Panc1 (cell line): ENCODE results near the gene CLNK. TPM values are rescaled to one million over a fixed set of nuclear protein-coding genes. Genes with fewer than 3 reads are reported as not detected.

Experiments
- ATAC-seq: fragments of 200-7000 bp; cut with Tn5 transposase; 2 replicates; pipeline ENCODE4 v1.9.1; 2020; ENCODE audit warnings: mild to moderate bottlenecking, moderate library complexity
- BruUV-seq: library from RNA; stranded (reverse); fragments of 400-500 nt; replicated peaks from 2 replicates; lab custom pipeline; 2021; lab: Mats Ljungman, UMichigan
- CTCF ChIA-PET: fragments of 300-600 bp; sonication (Branson Sonifier 250); formaldehyde crosslinking; loops from one replicate; lab custom pipeline; 2022; ENCODE audit warnings: antibody characterized with exemption; lab: Charles Lee
- POLR2A ChIA-PET: fragments of 300-600 bp; sonication (Branson Sonifier 250); formaldehyde crosslinking; loops from one replicate; lab custom pipeline; 2022; ENCODE audit warnings: antibody characterized with exemption; lab: Charles Lee
- DNase-seq: peaks from one replicate; pipeline ENCODE4 v3.0.0-alpha.2; 2010; ENCODE audit warnings: low read depth, low spot score
- H3K27ac ChIP-seq: 2 replicates; pipeline ENCODE4 v1.5.1; 2011; ENCODE audit warnings: mild to moderate bottlenecking, low read length, inconsistent platforms
- H3K27me3 ChIP-seq: fragments of 200-500 bp; sonication (Bioruptor generic); 2 replicates; pipeline ENCODE4 v1.6.0; 2014; ENCODE audit warnings: low read length, inconsistent platforms; ENCODE audit not compliant: control insufficient read depth, insufficient read depth
- H3K36me3 ChIP-seq: fragments of 200-500 bp; sonication (Bioruptor generic); 2 replicates; pipeline ENCODE4 v1.5.1; 2014; ENCODE audit warnings: inconsistent platforms, mild to moderate bottlenecking, low read length, moderate library complexity; ENCODE audit not compliant: control insufficient read depth, insufficient read depth
- H3K4me1 ChIP-seq: 2 replicates; pipeline ENCODE4 v1.5.1; 2011; ENCODE audit warnings: inconsistent platforms, mild to moderate bottlenecking, low read length, moderate library complexity; ENCODE audit not compliant: control insufficient read depth, insufficient read depth
- H3K4me3 ChIP-seq, 2 experiments: 2 replicates each; pipeline ENCODE4 v1.5.1; 2011 to 2012; ENCODE audit warnings: low read depth in 2 of 2, low read length in 2 of 2, mild to moderate bottlenecking in 2 of 2, inconsistent platforms in 1 of 2, moderate library complexity in 1 of 2
- H3K9me3 ChIP-seq: fragments of 200-500 bp; sonication (Bioruptor generic); 2 replicates; pipeline ENCODE4 v1.5.1; 2014; ENCODE audit warnings: low read depth, mild to moderate bottlenecking, inconsistent platforms, low read length, moderate library complexity; ENCODE audit not compliant: control insufficient read depth, insufficient read depth
- POLR2AphosphoS5 ChIP-seq: IDR thresholded peaks from 2 replicates; pipeline ENCODE4 v1.6.1; 2012; ENCODE audit warnings: mild to moderate bottlenecking, low read depth, low read length, moderate library complexity
- SIN3A ChIP-seq: IDR thresholded peaks from 2 replicates; pipeline ENCODE4 v1.6.1; 2012; ENCODE audit warnings: low read depth, mild to moderate bottlenecking, low read length, moderate library complexity, borderline replicate concordance; ENCODE audit not compliant: insufficient read depth
- TCF7L2 ChIP-seq: IDR thresholded peaks from 2 replicates; pipeline ENCODE4 v1.6.1; 2011; ENCODE audit warnings: mild to moderate bottlenecking, low read depth, low read length, inconsistent platforms
- in situ Hi-C: cut with HindIII; loops from 2 replicates; pipeline ENCODE4 v1.10.0; 2016; ENCODE audit warnings: low sequenced_read_pairs, low pct_unique_long_range_greater_than_20kb
- intact Hi-C: fragments of 100-400 bp; cut with micrococcal nuclease; formaldehyde crosslinking; loops from one replicate; pipeline ENCODE4 v1.10.0; 2022; ENCODE audit not compliant: unreplicated experiment
- total RNA-seq: library from RNA; stranded (reverse); gene quantifications from one replicate; pipeline ENCODE4 v1.2.1, GENCODE V29; 2021; ENCODE audit not compliant: unreplicated experiment
- TF ChIP-seq, protein P1 (sequence below), 2 experiments: IDR thresholded peaks; 2 replicates each; pipeline ENCODE4 v1.6.1; 2011 to 2012; ENCODE audit warnings: low read depth in 2 of 2, control low read depth in 1 of 2, low read length in 1 of 2, mild to moderate bottlenecking in 1 of 2, moderate library complexity in 1 of 2; ENCODE audit not compliant: insufficient read depth in 1 of 2
- TF ChIP-seq, protein P2 (sequence below): fragments of 450-650 bp; IDR thresholded peaks from 2 replicates; pipeline ENCODE4 v1.5.1; 2017; ENCODE audit warnings: mild to moderate bottlenecking

CLNK gene
- total RNA-seq, 1 experiment from 2014 or later, result not detected

DNA sequence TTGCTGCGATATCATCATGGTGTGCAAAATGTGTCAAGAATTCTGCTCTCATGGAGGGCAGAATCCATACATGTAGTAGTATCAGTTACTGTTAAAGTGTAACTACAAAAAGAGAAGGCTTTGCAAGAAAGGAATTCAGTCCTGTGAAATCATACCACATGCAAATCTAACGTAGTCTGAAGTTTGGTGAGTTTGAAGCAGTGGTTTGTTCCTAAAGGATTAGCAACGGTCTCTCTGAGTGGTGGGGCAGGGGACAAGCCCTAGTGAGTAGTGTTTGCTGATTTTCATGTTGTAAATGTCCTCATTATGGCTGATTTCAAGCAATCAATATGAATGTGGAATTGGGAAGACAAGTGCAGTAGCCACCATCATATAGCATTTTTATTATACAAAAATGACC, 47.1 kb upstream of the CLNK start:
- ChIA-PET CTCF (no interaction called here), POLR2A (no interaction called here)
- in situ Hi-C loops, result no loop called here
- BruUV-seq, result no TSS peak
- H3K4me1 ChIP-seq, result no peaks in the 10 kb centered on the region
- no peak overlapping the region for H3K4me3 ChIP-seq
- H3K27ac ChIP-seq, result no peak overlapping the region
- H3K9me3 ChIP-seq, result no peaks in the 10 kb centered on the region
- H3K27me3 ChIP-seq, result no peaks in the 10 kb centered on the region
- no peak for ATAC-seq
- DNase-seq, result no peak
- no peaks in the 10 kb centered on the region for H3K36me3 ChIP-seq
- TF ChIP-seq TCF7L2 (no peak), SIN3A (no peak), POLR2AphosphoS5 (no peak)
- TF ChIP-seq, protein P1, sequence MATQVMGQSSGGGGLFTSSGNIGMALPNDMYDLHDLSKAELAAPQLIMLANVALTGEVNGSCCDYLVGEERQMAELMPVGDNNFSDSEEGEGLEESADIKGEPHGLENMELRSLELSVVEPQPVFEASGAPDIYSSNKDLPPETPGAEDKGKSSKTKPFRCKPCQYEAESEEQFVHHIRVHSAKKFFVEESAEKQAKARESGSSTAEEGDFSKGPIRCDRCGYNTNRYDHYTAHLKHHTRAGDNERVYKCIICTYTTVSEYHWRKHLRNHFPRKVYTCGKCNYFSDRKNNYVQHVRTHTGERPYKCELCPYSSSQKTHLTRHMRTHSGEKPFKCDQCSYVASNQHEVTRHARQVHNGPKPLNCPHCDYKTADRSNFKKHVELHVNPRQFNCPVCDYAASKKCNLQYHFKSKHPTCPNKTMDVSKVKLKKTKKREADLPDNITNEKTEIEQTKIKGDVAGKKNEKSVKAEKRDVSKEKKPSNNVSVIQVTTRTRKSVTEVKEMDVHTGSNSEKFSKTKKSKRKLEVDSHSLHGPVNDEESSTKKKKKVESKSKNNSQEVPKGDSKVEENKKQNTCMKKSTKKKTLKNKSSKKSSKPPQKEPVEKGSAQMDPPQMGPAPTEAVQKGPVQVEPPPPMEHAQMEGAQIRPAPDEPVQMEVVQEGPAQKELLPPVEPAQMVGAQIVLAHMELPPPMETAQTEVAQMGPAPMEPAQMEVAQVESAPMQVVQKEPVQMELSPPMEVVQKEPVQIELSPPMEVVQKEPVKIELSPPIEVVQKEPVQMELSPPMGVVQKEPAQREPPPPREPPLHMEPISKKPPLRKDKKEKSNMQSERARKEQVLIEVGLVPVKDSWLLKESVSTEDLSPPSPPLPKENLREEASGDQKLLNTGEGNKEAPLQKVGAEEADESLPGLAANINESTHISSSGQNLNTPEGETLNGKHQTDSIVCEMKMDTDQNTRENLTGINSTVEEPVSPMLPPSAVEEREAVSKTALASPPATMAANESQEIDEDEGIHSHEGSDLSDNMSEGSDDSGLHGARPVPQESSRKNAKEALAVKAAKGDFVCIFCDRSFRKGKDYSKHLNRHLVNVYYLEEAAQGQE (IDR thresholded peaks at IDR 0.05; ENCODE audit: insufficient read depth in 1 of 2, low read depth in 2 of 2, low read length in 1 of 2), result no peak
- TF ChIP-seq, protein P2, sequence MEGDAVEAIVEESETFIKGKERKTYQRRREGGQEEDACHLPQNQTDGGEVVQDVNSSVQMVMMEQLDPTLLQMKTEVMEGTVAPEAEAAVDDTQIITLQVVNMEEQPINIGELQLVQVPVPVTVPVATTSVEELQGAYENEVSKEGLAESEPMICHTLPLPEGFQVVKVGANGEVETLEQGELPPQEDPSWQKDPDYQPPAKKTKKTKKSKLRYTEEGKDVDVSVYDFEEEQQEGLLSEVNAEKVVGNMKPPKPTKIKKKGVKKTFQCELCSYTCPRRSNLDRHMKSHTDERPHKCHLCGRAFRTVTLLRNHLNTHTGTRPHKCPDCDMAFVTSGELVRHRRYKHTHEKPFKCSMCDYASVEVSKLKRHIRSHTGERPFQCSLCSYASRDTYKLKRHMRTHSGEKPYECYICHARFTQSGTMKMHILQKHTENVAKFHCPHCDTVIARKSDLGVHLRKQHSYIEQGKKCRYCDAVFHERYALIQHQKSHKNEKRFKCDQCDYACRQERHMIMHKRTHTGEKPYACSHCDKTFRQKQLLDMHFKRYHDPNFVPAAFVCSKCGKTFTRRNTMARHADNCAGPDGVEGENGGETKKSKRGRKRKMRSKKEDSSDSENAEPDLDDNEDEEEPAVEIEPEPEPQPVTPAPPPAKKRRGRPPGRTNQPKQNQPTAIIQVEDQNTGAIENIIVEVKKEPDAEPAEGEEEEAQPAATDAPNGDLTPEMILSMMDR, result no peak
- intact Hi-C loops, result no loop called here

DNA sequence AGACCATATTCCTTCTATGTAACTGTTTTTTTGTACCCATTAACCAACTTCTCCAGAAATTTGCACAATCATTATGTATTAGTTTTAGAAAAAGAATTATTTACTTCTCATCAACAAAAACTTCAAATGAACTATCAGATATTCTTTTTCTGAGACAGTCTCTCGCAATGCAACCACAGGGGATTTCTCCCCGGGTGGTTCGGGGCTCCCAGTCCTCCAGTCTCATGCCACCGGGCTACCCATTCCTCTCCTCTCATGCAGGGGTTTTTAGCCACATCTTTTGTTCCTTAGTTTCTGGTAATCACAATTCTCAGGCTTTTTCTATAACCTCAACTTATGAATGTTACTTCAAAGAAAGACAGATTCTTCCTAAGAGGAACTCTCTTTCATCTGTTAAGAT, 46.6 kb upstream of the CLNK start:
- Histone ChIP-seq H3K9me3 (no peaks in the 10 kb centered on the region), H3K4me3 (no peak overlapping the region), H3K4me1 (no peaks in the 10 kb centered on the region), H3K27me3 (no peaks in the 10 kb centered on the region), H3K27ac (no peak overlapping the region), H3K36me3 (no peaks in the 10 kb centered on the region)
- TF ChIP-seq, protein P1 (IDR thresholded peaks at IDR 0.05; ENCODE audit: insufficient read depth in 1 of 2, low read depth in 2 of 2, low read length in 1 of 2), result no peak
- TF ChIP-seq SIN3A (no peak), POLR2AphosphoS5 (no peak), TCF7L2 (no peak)
- TF ChIP-seq, protein P2, result no peak
- BruUV-seq, result no TSS peak
- DNase-seq (no peak), ATAC-seq (no peak)
- in situ Hi-C loops (no loop called here), intact Hi-C loops (no loop called here)
- ChIA-PET POLR2A (no interaction called here), CTCF (no interaction called here)
